Neural progenitor cell (in vitro differentiated cells): ENCODE data around the gene LHX4. TPM values are rescaled to one million over a fixed set of nuclear protein-coding genes. Genes with fewer than 3 reads are reported as not detected.

Source experiments
- DNase-seq: peaks from one replicate; pipeline ENCODE4 v3.0.0-alpha.2; 2016; ENCODE audit warnings: low spot score
- H2AFZ ChIP-seq: fragments of 200-600 bp; sonication (generic); replicated peaks from 2 replicates; pipeline ENCODE4 v1.6.1; 2016; ENCODE audit warnings: antibody characterized with exemption
- H3F3A ChIP-seq: fragments of 200-600 bp; sonication (generic); 2 replicates; pipeline ENCODE4 v1.6.1; 2016; ENCODE audit warnings: antibody characterized with exemption, low read depth
- H3K27ac ChIP-seq: fragments of 200-600 bp; sonication (generic); 2 replicates; pipeline ENCODE4 v1.5.1; 2016; ENCODE audit warnings: mild to moderate bottlenecking
- H3K27me3 ChIP-seq: fragments of 200-600 bp; sonication (generic); 2 replicates; pipeline ENCODE4 v1.6.1; 2016; ENCODE audit warnings: mild to moderate bottlenecking, moderate library complexity
- H3K36me3 ChIP-seq: fragments of 200-600 bp; sonication (generic); 2 replicates; pipeline ENCODE4 v1.5.1; 2016
- H3K4me1 ChIP-seq: fragments of 200-600 bp; sonication (generic); 2 replicates; pipeline ENCODE4 v1.6.1; 2016; ENCODE audit warnings: mixed run types
- H3K4me2 ChIP-seq: fragments of 200-600 bp; sonication (generic); 2 replicates; pipeline ENCODE4 v1.6.1; 2016
- H3K4me3 ChIP-seq: fragments of 200-600 bp; sonication (generic); 2 replicates; pipeline ENCODE4 v1.5.1; 2016
- H3K79me2 ChIP-seq: fragments of 200-600 bp; sonication (generic); 2 replicates; pipeline ENCODE4 v1.6.1; 2016; ENCODE audit warnings: low read depth
- H3K9ac ChIP-seq: fragments of 200-600 bp; sonication (generic); 2 replicates; pipeline ENCODE4 v1.6.1; 2016
- H3K9me3 ChIP-seq: fragments of 200-600 bp; sonication (generic); 2 replicates; pipeline ENCODE4 v1.5.1; 2016; ENCODE audit warnings: low read depth
- H4K20me1 ChIP-seq: fragments of 200-600 bp; sonication (generic); 2 replicates; pipeline ENCODE4 v1.6.1; 2016; ENCODE audit warnings: low read depth
- H3K27ac Mint-ChIP-seq: 3 replicates; pipeline ENCODE4 v1.8.0; 2021; ENCODE audit warnings: mixed read lengths
- H3K27me3 Mint-ChIP-seq: 2 replicates; pipeline ENCODE4 v1.8.0; 2022; ENCODE audit warnings: low read depth, mild to moderate bottlenecking, inconsistent platforms, moderate library complexity, mixed read lengths; ENCODE audit not compliant: insufficient read depth
- H3K36me3 Mint-ChIP-seq: 3 replicates; pipeline ENCODE4 v1.8.0; 2021; ENCODE audit warnings: mixed read lengths
- H3K4me1 Mint-ChIP-seq: 3 replicates; pipeline ENCODE4 v1.8.0; 2021; ENCODE audit warnings: mixed read lengths
- H3K4me3 Mint-ChIP-seq: 3 replicates; pipeline ENCODE4 v1.8.0; 2021; ENCODE audit warnings: mild to moderate bottlenecking, moderate library complexity, mixed read lengths
- H3K9me3 Mint-ChIP-seq: 3 replicates; pipeline ENCODE4 v1.8.0; 2020; ENCODE audit warnings: mixed read lengths
- EZH2 ChIP-seq: fragments of 200-600 bp; sonication (generic); IDR thresholded peaks from 2 replicates; pipeline ENCODE4 v1.6.1; 2017; ENCODE audit warnings: antibody characterized with exemption, mild to moderate bottlenecking, moderate library complexity
- EZH2phosphoT487 ChIP-seq: fragments of 200-600 bp; sonication (generic); IDR thresholded peaks from 2 replicates; pipeline ENCODE4 v1.6.1; 2017; ENCODE audit warnings: antibody characterized with exemption
- total RNA-seq: library from RNA; depleted of rRNA; stranded (reverse); fragments of >200 nt; gene quantifications from 2 replicates; pipeline ENCODE4 v1.2.3, GENCODE V29; 2015; ENCODE audit warnings: low replicate concordance
- TF ChIP-seq, protein P1 (sequence below): fragments of 200-600 bp; sonication (generic); IDR thresholded peaks from 2 replicates; pipeline ENCODE4 v1.5.1; 2017; ENCODE audit warnings: antibody characterized with exemption, mild to moderate bottlenecking

Gene LHX4
- total RNA-seq, 1 donor from 2014 or later = not detected

DNA sequence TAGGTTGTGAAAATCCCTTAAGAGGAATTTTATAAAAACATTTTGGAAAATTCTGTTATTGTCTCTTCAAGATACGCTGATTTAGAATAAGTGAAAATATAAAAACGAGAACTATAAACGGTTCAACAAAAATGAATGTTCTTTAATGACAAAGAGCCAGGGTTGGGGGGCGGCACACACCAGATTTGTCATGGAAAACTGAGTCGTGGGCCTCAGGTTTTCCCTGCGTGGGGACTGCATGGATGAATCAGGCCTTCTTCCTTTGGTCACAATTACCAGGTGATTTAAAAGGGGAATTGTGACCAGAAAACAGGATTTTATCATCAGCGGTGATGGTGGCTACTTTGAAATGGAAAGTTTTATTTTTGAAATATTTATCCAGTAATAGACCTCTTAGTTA is 8.6 kb downstream of the LHX4 start:
- H3K4me3 Mint-ChIP-seq = no peak overlapping the region
- H3K27me3 Mint-ChIP-seq = peaks cover 88% of the 10 kb centered on the region

DNA sequence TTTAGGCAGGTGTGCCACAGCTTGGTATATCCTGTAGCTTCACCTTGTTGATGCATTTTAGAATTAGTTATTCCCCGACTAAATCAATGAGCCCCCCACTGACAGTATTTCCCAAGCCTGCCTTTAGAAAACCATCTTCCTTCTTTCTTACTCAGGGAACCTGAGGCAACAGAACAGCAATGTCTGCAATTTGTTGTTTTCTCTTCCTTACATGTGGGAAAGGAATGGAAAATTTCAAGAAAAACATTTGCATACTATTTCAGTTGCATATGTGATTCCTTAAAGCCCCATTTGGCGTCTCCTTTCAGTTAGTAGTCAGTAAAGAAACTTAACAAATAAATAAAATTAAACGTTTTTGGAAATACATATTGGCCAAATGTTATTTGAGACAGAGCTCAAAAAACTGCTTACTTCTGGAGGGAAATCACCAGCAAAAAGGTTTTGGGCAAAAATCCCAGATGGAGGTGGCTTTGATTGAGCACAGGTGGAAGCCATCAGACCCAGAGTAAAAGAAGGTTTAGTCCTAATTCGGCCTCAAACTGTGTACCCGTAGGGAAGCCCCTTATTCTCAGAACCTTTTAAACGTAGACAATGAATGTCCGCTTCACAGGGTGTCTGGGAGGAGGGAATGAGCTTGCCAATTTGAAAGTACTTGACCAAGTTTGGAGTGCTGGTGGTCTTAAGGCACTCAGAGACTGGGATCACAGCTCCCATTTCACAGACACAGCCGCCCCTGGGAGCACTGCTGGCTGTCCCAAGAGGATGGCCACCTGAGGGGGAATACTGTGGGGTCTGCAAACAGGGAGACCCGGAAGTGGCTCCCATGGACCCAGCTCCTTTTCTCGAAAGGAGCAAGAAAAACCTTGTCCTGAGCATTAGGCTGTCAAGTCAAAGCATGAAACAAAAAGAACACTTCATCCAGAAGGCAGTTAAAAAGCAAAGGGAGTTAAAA is 9.4 kb downstream of the LHX4 start:
- H3K4me2 ChIP-seq = peak overlapping the region; percentile 24
- no peak overlapping the region for H3K4me3 ChIP-seq
- H3K9ac ChIP-seq = no peak overlapping the region
- H3K9me3 Mint-ChIP-seq = no peaks in the 10 kb centered on the region
- H3K27me3 ChIP-seq = peaks cover 80% of the 10 kb centered on the region
- peaks cover 14% of the 10 kb centered on the region for H3K4me1 Mint-ChIP-seq
- H3K36me3 ChIP-seq = no peaks in the 10 kb centered on the region
- DNase-seq = peak; percentile 68
- H3K4me1 ChIP-seq = peaks cover 53% of the 10 kb centered on the region
- peaks cover 85% of the 10 kb centered on the region for H3K27me3 Mint-ChIP-seq
- no peaks in the 10 kb centered on the region for H3K79me2 ChIP-seq
- TF ChIP-seq, protein P1, sequence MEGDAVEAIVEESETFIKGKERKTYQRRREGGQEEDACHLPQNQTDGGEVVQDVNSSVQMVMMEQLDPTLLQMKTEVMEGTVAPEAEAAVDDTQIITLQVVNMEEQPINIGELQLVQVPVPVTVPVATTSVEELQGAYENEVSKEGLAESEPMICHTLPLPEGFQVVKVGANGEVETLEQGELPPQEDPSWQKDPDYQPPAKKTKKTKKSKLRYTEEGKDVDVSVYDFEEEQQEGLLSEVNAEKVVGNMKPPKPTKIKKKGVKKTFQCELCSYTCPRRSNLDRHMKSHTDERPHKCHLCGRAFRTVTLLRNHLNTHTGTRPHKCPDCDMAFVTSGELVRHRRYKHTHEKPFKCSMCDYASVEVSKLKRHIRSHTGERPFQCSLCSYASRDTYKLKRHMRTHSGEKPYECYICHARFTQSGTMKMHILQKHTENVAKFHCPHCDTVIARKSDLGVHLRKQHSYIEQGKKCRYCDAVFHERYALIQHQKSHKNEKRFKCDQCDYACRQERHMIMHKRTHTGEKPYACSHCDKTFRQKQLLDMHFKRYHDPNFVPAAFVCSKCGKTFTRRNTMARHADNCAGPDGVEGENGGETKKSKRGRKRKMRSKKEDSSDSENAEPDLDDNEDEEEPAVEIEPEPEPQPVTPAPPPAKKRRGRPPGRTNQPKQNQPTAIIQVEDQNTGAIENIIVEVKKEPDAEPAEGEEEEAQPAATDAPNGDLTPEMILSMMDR = no peak
- TF ChIP-seq EZH2 (no peak), EZH2phosphoT487 (no peak)
- H4K20me1 ChIP-seq = peaks cover 70% of the 10 kb centered on the region
- H3K27ac ChIP-seq = no peak overlapping the region
- H3K36me3 Mint-ChIP-seq = no peaks in the 10 kb centered on the region
- H3K27ac Mint-ChIP-seq = no peak overlapping the region
- H3K9me3 ChIP-seq = no peaks in the 10 kb centered on the region
- peaks cover 73% of the 10 kb centered on the region for H3F3A ChIP-seq
- no peak overlapping the region for H2AFZ ChIP-seq
- peak overlapping the region; percentile 53 for H3K4me3 Mint-ChIP-seq

More for the DNA sequence above, 8.6 kb downstream of the LHX4 start:
- no peak for DNase-seq
- TF ChIP-seq EZH2 (no peak), EZH2phosphoT487 (no peak)
- TF ChIP-seq, protein P1 = no peak
- peaks cover 56% of the 10 kb centered on the region for H3K4me1 ChIP-seq
- no peak overlapping the region for H3K27ac Mint-ChIP-seq
- H3K4me2 ChIP-seq = peak overlapping the region; percentile 24
- no peak overlapping the region for H3K27ac ChIP-seq
- no peaks in the 10 kb centered on the region for H3K9me3 Mint-ChIP-seq
- no peaks in the 10 kb centered on the region for H3K36me3 Mint-ChIP-seq
- H3K9ac ChIP-seq = no peak overlapping the region
- peaks cover 77% of the 10 kb centered on the region for H4K20me1 ChIP-seq
- H3K4me3 ChIP-seq = no peak overlapping the region
- peaks cover 19% of the 10 kb centered on the region for H3K4me1 Mint-ChIP-seq
- H3K36me3 ChIP-seq = no peaks in the 10 kb centered on the region
- H3K9me3 ChIP-seq = no peaks in the 10 kb centered on the region
- peaks cover 80% of the 10 kb centered on the region for H3F3A ChIP-seq
- H2AFZ ChIP-seq = no peak overlapping the region
- H3K27me3 ChIP-seq = peaks cover 87% of the 10 kb centered on the region
- no peaks in the 10 kb centered on the region for H3K79me2 ChIP-seq

DNA sequence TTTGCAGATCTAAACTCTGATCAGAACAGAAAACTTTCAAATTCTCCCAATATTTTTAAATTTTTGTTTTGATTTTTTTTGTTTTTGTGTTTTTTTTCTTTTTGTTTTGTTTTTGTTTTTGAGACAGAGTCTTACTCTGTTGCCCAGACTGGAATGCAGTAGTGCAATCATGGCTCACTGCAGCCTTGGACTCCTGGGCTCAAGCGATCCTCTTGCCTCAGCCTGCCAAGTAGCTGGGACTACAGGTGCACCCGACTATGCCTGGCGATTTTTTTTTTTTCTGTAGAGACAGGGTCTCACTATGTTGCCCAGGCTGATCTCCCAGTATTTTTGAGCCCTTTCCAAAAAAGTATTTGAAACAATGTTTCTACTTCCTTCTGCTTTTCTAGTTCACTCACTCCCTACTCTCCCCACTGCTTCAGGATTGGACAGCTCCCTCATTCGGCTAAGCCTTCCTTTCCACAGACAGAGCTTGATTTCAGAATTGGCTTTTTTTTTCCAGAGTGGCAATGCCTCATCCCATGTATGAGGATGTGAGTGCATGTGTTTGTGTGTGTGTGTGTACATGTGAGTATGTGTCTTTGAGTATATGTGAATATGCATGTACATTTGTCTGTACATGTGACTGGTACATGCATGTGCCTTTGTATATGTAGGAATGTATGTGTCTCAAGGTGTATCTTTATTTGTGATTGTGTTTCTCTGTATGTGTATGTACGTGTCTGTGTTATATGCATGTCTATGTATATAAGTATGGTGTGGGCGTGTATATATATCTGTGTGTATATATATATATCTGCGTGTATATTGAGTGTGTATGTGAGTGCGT is 11.9 kb downstream of the LHX4 start:
- Histone ChIP-seq H3K27me3 (peaks cover 55% of the 10 kb centered on the region), H4K20me1 (peaks cover 45% of the 10 kb centered on the region), H3K79me2 (no peaks in the 10 kb centered on the region), H3K9me3 (no peaks in the 10 kb centered on the region), H3K4me2 (no peak overlapping the region), H3K27ac (no peak overlapping the region), H3K9ac (no peak overlapping the region), H3K4me1 (peaks cover 28% of the 10 kb centered on the region), H3K36me3 (no peaks in the 10 kb centered on the region), H2AFZ (no peak overlapping the region), H3K4me3 (no peak overlapping the region), H3F3A (peaks cover 48% of the 10 kb centered on the region)
- Mint-ChIP-seq H3K27ac (no peak overlapping the region), H3K36me3 (no peaks in the 10 kb centered on the region), H3K27me3 (peaks cover 63% of the 10 kb centered on the region), H3K4me3 (peak overlapping the region; percentile 8), H3K4me1 (peaks cover 6% of the 10 kb centered on the region), H3K9me3 (no peaks in the 10 kb centered on the region)
- no peak for DNase-seq
- TF ChIP-seq, protein P1 = no peak
- no peak for TF ChIP-seq EZH2phosphoT487
- TF ChIP-seq EZH2 = no peak
